BJ (cell line): ENCODE results near the gene JAKMIP1. TPM values are rescaled to one million over a fixed set of nuclear protein-coding genes. Genes with fewer than 3 reads are reported as not detected.

Source experiments
- CTCF ChIA-PET: fragments of 350-600 bp; formaldehyde crosslinking; extraction: SDS; loops from one replicate; lab custom pipeline; 2021; ENCODE audit warnings: antibody characterized with exemption, inconsistent platforms; lab: Yijun Ruan, JAX
- POLR2A ChIA-PET: fragments of 300-600 bp; sonication (Branson Sonifier 250); formaldehyde crosslinking; extraction: SDS; loops from one replicate; lab custom pipeline; 2021; ENCODE audit warnings: antibody characterized with exemption; lab: Charles Lee
- DNase-seq: peaks from one replicate; pipeline ENCODE4 v3.0.0-alpha.2; 2011; ENCODE audit warnings: low read depth
- H3K27me3 ChIP-seq: 2 replicates; pipeline ENCODE4 v1.6.0; 2011; ENCODE audit warnings: low read length; ENCODE audit not compliant: control insufficient read depth, insufficient read depth
- H3K36me3 ChIP-seq: 2 replicates; pipeline ENCODE4 v1.5.1; 2011; ENCODE audit warnings: low read length; ENCODE audit not compliant: control insufficient read depth, insufficient read depth
- H3K4me3 ChIP-seq: 2 replicates; pipeline ENCODE4 v1.5.1; 2011; ENCODE audit warnings: low read depth, mild to moderate bottlenecking, control low read depth, low read length
- polyA plus RNA-seq: library from polyadenylated mRNA; depleted of rRNA; stranded (reverse); fragments of >200 nt; gene quantifications from 2 replicates; pipeline ENCODE4 v1.2.3, GENCODE V29; 2011
- TF ChIP-seq, protein P1 (sequence below): IDR thresholded peaks from 2 replicates; pipeline ENCODE4 v1.5.1; 2011; ENCODE audit warnings: low read depth, mild to moderate bottlenecking, control low read depth, inconsistent platforms, low read length, moderate library complexity; ENCODE audit not compliant: insufficient read depth

The JAKMIP1 gene
- polyA plus RNA-seq, 1 experiment: not detected

DNA sequence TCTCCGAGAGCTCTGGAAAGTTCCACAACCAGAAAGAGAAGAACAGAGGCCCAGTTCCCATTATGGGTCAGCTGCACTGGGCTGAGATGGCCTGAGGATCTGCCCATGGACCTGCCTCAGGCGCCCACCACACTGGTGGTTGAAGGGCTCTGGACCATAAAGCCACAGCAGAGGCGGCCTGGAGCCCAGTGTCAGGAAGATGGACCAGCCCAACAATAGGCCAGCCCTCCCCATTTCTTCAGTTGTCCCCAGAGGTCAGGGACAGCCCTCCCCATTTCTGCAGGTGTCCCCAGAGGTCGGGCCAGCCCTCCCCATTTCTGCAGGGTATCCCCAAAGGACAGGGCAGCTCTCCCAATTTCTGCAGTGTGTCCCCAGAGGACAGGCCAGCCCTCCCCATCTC is 144.9 kb downstream of the JAKMIP1 start:
- CTCF ChIA-PET: no interaction called here
- TF ChIP-seq, protein P1, sequence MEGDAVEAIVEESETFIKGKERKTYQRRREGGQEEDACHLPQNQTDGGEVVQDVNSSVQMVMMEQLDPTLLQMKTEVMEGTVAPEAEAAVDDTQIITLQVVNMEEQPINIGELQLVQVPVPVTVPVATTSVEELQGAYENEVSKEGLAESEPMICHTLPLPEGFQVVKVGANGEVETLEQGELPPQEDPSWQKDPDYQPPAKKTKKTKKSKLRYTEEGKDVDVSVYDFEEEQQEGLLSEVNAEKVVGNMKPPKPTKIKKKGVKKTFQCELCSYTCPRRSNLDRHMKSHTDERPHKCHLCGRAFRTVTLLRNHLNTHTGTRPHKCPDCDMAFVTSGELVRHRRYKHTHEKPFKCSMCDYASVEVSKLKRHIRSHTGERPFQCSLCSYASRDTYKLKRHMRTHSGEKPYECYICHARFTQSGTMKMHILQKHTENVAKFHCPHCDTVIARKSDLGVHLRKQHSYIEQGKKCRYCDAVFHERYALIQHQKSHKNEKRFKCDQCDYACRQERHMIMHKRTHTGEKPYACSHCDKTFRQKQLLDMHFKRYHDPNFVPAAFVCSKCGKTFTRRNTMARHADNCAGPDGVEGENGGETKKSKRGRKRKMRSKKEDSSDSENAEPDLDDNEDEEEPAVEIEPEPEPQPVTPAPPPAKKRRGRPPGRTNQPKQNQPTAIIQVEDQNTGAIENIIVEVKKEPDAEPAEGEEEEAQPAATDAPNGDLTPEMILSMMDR: no peak
- no peak for DNase-seq
- POLR2A ChIA-PET: no interaction called here
- Histone ChIP-seq H3K36me3 (no peaks in the 10 kb centered on the region), H3K4me3 (no peak overlapping the region), H3K27me3 (no peaks in the 10 kb centered on the region)

- TF ChIP-seq, protein P1: no peak
- no peaks in the 10 kb centered on the region for H3K36me3 ChIP-seq
- CTCF ChIA-PET: no interaction called here
- no peak for DNase-seq
- H3K4me3 ChIP-seq: no peak overlapping the region
- POLR2A ChIA-PET: no interaction called here
- H3K27me3 ChIP-seq: no peaks in the 10 kb centered on the region
Measured at GRCh38 chr4:6055030-6055429, 145.3 kb downstream of the JAKMIP1 start.

DNA sequence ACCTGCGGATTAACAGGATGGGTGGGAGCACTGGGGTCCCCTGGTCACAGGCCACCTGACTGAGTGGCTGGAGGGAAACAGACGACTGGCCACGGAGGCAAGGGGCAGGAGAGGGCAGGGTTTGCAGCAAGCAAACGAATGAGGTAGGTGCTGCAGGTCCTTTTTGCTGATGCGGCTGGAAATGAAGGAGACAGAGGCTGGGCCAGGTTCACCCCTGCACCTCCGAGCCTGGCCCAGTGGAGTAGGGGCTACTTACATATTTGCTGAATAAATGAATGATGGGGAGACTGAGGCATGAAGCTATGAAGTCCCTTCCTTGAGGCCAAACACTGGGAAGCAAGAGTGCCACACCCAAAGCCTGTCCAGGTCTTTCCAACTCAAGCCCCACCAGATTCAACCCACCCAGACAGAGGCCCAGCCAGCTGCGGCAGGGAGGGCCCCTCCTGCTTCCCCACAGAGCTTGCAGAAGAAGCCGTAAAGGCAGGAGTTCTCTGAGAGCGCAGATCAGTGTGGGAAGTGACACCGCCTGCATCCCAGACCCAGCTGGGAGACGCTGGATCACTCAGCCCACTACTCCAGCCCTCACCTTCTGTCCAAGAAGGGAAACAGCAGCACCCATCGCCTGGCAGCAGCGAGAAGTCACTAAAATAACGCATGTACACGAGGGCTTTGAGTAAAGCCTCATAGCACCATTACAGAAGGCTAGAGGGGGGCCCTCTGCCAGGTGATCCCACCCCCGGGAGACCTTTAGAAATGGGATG is 146.0 kb downstream of the JAKMIP1 start:
- CTCF ChIA-PET: no interaction called here

DNA sequence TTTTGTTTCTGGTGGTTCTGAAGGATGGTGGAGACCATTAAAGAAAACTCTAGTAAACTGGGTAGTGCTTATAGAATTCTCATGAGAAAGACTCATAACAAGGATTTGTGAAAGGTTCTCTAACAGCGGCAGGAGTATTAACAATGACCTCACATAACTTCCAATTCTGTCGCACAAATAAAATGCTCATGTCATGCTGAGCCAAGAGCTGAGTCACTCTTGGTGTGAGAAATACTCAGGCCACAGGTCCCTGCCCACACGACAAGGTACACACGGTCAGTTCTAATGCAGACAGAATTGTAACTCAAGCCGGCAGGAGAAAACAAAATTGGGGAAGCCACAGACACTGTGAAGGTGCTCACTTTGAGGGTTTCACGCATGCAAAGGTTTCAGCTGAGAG is 147.7 kb downstream of the JAKMIP1 start:
- ChIA-PET POLR2A (no interaction called here), CTCF (no interaction called here)
- no peak for DNase-seq

More for the DNA sequence above, 146.0 kb downstream of the JAKMIP1 start:
- DNase-seq: no peak
- H3K27me3 ChIP-seq: no peaks in the 10 kb centered on the region
- TF ChIP-seq, protein P1: no peak
- H3K36me3 ChIP-seq: no peaks in the 10 kb centered on the region
- POLR2A ChIA-PET: no interaction called here
- no peak overlapping the region for H3K4me3 ChIP-seq

GRCh38 chr4:6050551-6050950 is 149.8 kb downstream of the JAKMIP1 start:
- CTCF ChIA-PET: interaction anchor here (0.6 kb wide), 1 partner anchor 56 kb away, joined by 3 read pairs; no protein-coding TSS in a partner anchor
- TF ChIP-seq, protein P1: no peak
- no peaks in the 10 kb centered on the region for H3K27me3 ChIP-seq
- POLR2A ChIA-PET: no interaction called here
- DNase-seq: no peak
- no peak overlapping the region for H3K4me3 ChIP-seq
- no peaks in the 10 kb centered on the region for H3K36me3 ChIP-seq

More for the DNA sequence above, 147.7 kb downstream of the JAKMIP1 start:
- H3K27me3 ChIP-seq: no peaks in the 10 kb centered on the region
- H3K36me3 ChIP-seq: no peaks in the 10 kb centered on the region
- TF ChIP-seq, protein P1: no peak
- no peak overlapping the region for H3K4me3 ChIP-seq
